HG03097 (cell line): Measurements from ENCODE around the gene WDFY1.

ENCODE experiments used
- ATAC-seq: cut with Tn5 transposase; IDR thresholded peaks from one replicate; pipeline ENCODE4 v1.9.1; 2021; ENCODE audit not compliant: unreplicated experiment, low FRiP score

The WDFY1 gene

GRCh38 chr2:223826995-223827394 is 118.1 kb downstream of the WDFY1 start:
- ATAC-seq: no peak
